HG02870 (cell line): Measurements from ENCODE around the gene PSMB1.
"Not testable (repeated sequence)": the region's sequence is repeated elsewhere in the genome, so short reads cannot be mapped to it uniquely, and the experiment has no call there.

Experiments used
- ATAC-seq: cut with Tn5 transposase; IDR thresholded peaks from one replicate; pipeline ENCODE4 v1.9.1; 2021; ENCODE audit warnings: mild to moderate bottlenecking, moderate library complexity; ENCODE audit not compliant: unreplicated experiment

PSMB1 gene

DNA sequence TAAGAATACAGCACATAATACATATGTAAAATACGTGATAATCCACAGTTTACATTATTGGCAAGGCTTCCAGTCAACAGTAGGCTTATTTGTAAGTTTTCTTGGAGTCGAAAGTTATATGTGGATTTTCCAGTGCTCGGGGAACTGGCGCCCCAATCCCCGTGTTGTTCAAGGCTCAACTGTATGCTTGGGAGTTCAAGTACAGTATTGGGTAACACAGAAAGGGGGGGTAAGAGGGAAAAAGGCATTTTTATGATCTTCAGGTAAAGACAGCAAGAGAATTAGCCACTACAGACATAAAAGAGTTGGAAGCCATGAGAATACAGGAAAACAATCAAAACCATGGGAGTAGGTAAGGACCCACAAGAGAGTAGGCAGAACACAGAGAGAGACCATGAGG, 16.4 kb downstream of the PSMB1 start:
- no peak for ATAC-seq

DNA sequence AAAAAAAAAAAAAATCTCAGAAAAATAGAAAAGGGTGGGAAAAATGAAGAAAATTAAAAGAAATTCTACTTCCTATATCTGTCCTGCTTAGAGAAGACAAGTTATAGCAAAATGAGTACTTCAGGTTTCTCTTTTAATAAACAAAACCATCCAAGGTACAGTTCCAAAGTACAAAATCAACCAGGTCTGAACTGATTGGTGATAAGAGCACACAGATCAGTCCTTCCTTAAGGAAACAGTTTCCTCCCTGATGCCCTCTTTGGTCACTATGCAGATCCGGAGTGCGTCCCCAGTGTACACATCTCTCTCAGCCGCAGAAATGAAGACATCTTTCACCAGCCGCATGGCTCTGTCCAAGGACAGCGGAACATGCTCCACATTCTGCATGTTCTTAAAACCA, 18.1 kb downstream of the PSMB1 start:
- ATAC-seq: no peak

DNA sequence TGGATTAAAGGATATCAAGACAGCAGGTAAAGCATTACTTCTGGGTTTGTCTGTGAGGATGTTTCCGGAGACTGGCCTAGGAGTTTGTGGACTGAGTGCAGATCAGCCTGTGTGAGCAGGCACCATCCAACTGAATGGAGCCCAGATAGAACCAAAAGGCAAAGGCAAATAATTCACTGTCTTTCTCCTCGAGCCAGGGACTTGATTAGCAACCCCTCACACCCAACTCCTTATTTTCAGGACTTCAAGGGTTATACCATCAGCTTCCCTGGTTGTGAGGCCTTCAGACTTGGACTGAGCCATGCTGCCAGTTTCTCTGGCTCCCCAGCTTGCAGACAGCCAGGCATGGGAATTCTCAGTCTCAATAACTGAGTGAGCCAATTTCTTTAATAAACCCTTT, 19.3 kb downstream of the PSMB1 start:
- ATAC-seq: no peak

DNA sequence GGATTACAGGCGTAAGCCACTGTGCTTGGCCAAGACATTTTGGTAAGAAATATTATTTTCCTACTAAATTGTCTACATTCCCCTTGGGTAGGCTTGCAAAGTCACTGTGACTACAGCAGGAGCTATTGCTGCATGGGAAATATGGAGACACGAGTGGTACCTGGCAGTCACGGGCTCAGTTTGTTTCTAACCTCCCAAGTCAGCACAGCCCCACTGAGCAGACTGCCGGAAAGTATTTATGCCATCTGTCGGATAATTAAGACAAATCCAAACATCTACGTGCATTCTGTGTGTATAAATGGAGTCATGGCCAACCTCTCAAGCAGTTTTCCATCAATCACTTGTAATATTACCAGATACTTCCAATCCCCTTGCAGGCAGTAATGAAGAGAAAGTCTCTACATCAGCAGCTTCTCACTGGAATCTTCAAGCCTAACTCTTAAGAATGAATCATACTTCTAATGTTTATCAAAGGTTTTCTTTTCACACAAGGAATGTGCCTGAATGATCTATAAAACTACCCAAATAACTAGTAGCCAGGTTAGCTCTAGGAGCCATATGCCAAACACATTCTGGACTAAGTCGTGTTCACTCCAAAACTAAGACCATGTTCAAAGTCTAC, 20.1 kb downstream of the PSMB1 start:
- ATAC-seq: no peak

DNA sequence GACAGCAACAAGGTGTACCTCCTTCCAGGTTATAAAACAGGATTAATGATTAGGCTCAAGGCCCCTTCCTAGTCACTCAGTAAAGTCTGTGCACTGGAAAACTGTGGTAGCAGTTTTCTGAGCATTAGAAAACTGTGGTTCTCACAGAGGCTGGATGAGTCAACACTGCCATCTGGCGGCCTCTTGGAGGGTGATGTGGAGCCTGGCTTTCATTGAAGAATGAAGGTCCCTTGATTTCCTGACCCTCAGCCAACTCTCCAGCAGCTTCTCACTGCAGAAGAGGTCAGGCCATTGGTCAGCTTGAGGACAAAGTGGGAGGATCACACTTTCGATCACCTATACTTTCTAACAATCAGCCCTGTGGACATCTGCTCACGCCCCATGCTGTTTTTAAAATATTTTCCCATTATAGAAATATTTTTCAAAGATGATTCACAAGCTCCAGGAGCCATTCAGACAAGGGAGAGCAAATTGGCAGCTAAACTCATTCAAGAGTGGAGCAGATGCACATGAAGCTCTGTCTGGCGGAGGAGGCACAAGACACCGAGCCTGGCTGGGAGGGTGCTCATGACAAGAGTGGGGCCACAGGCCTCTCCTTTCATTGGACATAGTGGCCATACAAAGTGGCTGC, 23.2 kb downstream of the PSMB1 start:
- peak; percentile 70 for ATAC-seq

DNA sequence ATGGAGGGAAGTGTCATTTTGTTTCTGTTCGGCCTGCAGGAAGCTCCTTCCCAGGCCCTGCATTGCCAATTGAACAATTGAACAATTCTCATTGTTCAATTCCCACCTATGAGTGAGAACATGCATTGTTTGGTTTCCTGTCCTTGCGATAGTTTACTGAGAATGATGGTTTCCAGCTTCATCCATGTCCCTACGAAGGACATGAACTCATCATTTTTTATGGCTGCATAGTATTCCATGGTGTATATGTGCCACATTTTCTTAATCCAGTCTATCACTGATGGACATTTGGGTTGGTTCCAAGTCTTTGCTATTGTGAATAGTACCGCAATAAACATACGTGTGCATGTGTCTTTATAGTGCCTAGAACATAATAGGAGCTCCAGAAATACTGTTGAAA, 25.1 kb downstream of the PSMB1 start:
- ATAC-seq: not testable (repeated sequence)

DNA sequence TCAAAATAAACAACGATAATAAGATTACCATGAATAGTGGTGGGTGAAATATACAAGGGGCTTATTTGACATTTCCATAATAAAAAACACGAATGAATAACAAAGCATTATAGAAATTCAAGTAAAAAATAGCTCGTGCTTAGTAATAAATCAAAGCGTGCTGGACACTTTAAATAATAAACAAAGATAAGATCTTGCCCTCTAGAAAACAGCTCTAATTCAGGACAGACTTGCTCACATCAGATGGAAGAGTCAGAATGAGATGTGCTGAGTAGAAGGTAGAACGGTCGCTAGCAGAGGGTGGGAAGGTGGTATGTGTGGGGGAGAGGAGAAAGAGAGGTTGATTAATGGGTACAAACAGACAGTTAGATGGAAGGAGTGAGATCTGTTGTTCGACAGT, 27.3 kb downstream of the PSMB1 start:
- ATAC-seq: no peak

DNA sequence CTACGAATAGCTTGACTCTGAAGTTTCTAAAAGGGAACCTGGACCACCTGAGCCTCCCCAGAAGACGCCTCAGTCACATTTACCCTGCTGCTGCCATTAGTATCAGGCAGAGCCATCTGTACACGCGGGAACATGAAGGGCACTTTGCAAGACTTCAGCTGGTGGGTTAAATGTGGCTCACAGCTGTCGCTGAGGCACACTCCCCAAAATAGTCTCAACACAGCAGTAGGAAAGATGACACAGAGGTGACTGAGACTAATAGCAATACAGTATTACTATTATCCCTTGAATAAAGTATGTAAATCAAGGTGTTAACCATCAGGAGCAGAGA, 29.0 kb downstream of the PSMB1 start:
- no peak for ATAC-seq

DNA sequence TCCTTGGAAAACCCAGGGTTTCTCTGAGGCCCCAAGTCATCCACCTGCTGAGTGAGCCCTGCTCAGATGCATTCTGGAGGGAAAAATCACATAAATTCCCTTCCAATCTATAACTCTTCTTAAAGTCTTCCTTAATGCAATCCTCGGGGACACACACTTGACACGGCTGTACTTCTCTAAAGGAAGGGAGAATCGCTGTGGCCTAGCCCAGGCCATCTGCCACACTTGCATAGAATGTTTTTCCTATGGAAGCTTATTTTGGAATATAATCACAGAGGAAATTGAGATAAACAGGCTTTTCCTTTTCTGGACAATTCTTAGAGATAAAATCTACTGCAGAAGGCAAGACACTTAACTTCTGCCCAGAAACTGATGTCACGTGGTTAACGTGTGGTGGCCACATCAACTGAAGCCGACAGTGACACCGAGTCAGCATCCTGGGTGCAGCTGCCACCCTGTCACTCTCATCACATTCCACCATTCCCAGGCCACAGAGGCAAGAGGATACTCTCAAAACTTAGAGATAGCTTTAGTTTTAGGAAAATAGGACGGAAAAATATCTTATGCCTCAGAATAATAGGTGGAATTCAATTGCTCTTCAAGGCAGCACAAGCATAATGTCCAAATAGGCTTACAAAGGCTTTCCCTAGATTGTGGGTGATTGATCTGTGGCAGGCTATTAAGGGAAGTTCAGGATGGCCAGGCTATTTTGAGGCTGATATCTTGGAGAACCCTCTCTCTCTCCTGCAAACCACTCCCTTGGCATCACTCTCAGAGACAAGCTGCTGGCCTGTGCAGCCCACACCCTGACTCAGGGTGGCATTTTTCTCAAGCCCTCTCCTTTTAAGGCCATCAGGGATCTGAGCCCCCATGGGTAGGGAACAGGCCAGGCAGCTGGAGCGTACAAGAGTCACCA, 29.6 kb downstream of the PSMB1 start:
- ATAC-seq: no peak

DNA sequence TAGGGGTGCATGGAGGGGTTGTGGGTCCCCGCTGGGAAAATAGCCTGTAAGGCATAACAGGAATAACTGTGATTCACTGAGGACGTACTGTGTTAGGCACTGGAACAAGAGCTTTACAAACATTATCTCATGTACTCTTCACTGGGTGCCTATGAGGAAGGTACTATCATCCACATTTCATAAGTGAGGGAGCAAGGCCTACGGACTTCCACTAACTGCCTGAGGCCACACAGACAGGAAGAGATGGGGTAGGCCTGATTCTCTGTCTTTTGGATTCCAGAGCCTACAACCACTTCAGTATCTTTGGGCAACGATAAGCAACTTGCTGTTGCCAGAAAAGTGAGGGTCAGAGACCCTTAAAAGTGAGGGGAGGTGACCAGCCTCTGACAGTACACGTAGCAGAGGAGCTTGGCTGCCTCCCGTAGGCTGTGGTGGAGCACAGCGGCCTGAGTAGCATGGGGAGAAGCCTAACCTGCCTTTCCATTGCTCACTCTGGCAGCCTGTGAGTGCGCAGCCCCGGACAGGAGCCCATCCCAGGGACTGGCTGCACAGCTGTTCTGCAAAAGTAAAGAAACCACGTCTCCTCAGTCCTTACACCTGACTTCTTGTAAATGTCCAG, 30.4 kb downstream of the PSMB1 start:
- no peak for ATAC-seq

DNA sequence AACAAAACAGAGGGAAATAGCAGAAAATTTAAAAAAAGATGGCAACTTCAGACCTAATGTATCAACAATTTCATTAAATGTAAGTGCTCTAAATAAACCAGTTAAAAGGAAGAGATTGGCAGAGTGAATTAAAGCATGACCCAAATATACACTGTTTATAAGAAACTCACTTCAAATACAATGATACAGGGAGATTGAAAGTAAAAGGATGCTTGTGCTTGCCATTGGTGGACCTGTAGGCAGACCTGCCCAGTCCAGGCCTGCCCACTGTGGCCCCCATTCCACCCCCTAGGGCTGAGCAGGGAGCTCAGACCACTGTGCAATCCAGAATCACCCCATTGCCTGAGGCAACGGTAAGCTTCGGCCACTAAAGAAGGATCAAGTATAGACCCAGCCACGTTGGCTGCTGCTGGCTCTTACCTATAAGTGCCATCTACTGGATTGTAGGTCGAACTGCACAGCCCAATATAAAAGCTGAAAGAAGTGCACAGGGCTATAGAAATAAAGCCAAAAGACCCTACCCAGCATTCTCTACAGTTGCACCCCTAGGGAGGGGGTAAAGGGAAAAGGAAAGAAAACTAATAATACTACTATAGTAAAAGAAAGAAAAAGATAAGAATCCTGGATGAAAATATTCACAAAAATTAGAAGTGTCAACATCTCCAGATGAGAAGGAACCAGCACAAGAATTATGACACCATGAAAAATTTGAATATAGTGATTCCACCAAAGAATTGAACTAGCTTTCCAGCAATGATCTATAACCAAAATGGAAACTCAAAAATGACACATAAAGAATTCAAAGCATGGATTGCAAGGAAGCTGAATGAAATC, 36.1 kb downstream of the PSMB1 start:
- ATAC-seq: peak; percentile 95

DNA sequence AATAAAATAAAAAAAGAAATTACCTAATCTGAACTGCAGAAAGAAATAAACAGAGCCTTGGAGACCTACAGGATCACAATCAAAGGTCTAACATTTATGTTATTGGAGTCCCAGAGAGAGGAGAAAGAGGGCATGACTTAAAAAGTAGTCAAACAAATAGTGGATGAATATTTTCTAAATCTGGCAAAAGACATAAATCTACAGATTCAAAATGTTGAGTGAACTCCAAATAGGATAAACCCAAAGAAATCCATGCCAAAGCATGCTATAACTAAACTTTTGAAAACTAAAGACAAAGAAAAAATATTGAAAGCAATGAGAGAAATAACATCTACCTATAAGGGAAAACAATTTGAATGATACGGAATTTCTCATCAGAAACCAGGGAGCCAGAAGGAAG, 38.2 kb downstream of the PSMB1 start:
- ATAC-seq: no peak

DNA sequence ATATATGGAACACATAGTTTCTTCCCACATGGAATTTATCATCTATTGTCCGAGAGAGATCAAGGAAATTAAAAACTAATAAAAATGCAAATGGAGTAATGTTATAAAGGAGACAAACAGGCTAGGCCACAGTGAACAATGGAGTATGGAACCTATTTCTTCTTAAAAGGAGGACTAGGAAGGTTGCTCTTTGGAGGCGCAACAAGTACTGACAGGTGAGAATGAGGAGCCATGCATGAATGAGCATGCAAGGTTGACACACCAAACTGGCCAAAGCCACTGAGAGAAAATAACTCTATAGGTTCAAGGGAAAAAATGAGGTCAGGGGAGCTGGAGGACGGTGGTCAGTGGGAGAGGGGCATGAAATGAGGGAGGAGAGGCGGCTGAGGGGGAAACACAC, 40.9 kb downstream of the PSMB1 start:
- ATAC-seq: no peak

DNA sequence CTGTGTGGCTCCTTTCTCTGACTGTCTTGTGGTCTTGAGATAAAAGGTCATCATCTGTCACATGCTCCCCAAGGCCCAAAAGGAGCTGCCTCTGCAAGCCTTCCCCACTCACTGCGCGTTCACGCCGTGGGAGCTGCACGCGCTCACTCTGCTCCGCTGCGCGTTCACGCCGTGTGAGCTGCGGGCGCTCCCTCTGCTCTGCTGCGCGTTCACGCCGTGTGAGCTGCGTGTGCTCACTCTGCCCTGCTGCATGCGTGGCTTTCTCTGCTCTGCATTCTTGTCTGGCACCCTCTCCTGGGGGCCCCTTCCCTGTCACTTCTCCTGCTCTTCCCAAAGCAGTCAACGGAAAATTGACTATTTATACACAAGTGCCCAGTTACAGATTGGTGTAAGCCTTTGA, 42.5 kb downstream of the PSMB1 start:
- no peak for ATAC-seq

DNA sequence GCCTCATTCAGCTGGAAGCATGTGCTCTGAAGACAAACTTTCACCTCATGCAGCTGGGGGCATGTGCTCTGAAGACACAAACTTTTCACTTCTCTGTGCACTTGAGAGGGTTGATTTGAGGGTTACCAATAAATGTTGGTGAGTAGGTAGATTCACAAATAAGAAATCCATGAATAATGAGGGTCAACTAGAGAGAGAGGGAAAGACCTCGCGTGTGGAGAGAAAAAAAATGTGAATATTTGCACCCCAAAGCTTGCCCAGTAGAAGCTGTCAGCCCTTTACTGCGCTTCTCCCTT, 43.4 kb downstream of the PSMB1 start:
- no peak for ATAC-seq

DNA sequence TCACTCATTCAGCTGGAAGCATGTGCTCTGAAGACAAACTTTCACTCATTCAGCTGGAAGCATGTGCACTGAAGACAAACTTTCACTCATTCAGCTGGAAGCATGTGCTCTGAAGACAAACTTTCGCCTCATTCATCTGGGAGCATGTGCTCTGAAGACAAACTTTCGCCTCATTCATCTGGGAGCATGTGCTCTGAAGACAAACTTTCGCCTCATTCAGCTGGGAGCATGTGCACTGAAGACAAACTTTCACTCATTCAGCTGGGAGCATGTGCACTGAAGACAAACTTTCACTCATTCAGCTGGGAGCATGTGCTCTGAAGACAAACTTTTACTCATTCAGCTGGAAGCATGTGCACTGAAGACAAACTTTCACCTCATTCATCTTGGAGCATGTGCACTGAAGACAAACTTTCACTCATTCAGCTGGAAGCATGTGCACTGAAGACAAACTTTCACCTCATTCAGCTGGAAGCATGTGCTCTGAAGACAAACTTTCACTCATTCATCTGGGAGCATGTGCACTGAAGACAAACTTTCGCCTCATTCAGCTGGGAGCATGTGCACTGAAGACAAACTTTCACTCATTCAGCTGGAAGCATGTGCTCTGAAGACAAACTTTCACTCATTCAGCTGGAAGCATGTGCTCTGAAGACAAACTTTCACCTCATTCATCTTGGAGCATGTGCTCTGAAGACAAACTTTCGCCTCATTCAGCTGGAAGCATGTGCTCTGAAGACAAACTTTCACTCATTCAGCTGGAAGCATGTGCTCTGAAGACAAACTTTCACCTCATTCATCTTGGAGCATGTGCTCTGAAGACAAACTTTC, 44.0 kb downstream of the PSMB1 start:
- not testable (repeated sequence) for ATAC-seq

DNA sequence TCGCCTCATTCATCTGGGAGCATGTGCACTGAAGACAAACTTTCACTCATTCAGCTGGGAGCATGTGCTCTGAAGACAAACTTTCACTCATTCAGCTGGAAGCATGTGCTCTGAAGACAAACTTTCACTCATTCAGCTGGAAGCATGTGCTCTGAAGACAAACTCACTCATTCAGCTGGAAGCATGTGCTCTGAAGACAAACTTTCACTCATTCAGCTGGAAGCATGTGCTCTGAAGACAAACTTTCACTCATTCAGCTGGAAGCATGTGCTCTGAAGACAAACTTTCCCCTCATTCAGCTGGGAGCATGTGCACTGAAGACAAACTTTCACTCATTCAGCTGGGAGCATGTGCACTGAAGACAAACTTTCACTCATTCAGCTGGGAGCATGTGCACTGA, 44.8 kb downstream of the PSMB1 start:
- ATAC-seq: not testable (repeated sequence)

DNA sequence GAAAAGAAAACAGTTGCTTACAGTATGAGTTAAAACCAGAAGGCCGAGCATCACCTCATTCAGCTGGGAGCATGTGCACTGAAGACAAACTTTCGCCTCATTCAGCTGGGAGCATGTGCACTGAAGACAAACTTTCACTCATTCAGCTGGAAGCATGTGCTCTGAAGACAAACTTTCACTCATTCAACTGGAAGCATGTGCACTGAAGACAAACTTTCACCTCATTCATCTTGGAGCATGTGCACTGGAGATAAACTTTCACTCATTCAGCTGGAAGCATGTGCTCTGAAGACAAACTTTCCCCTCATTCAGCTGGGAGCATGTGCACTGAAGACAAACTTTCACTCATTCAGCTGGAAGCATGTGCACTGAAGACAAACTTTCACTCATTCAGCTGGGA, 45.4 kb downstream of the PSMB1 start:
- ATAC-seq: not testable (repeated sequence)

DNA sequence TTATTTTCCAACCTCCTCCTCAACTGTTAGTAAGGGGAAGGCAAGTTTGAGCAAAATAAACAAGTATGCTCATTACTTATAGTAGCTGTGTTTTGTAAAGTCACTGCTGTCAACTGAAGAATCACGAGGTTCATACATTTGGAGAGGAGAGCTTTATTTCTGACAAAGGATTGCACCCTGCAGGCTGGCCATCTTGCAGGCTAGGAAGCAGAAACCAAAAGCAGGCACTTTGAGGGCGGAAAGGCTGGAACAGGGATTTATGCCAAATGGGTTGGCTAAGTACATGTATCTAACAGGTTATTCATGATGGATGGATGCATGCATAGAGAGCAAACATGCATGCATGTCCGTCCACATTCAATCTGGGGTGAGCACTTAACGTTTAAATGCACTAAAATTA, 46.7 kb downstream of the PSMB1 start:
- ATAC-seq: no peak

DNA sequence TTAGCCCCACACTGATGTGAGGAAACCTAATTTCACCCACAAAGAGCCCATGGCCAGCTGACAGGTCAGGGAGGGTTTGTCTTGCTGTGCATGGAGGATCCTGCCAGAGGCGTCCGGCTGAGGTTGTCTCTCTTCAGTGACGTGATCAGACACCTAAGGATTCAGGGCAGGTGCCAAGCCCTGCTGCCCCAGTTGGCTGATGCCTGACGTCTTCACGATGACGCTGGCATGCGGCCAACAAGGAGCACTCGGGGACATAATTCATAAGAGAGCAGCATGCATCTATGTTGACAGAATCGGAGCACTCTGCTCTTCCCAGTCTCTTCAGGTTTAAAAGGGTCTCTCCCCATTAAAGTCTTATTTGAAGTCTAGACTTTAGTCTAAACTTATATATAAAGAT, 47.8 kb downstream of the PSMB1 start:
- ATAC-seq: no peak
